Inflammatory macrophage (primary cell): Measurements from ENCODE around the gene CAD.
"Not testable (repeated sequence)": the region's sequence is repeated elsewhere in the genome, so short reads cannot be mapped to it uniquely, and the experiment has no call there.

Experiments used
- DNase-seq, 2 donors: peaks; one replicate each; pipeline ENCODE4 v3.0.0-alpha.2; 2020 to 2022
- total RNA-seq, 18 experiments: gene quantifications; one replicate each; lab custom pipeline; 2026; ENCODE audit warnings: mixed read lengths in 6 of 18, inconsistent platforms in 2 of 18; lab: John Stamatoyannopoulos, UW

Gene CAD
- 11.8 to 98.7 (median 46.9) reads per million in 18 experiments for total RNA-seq

DNA sequence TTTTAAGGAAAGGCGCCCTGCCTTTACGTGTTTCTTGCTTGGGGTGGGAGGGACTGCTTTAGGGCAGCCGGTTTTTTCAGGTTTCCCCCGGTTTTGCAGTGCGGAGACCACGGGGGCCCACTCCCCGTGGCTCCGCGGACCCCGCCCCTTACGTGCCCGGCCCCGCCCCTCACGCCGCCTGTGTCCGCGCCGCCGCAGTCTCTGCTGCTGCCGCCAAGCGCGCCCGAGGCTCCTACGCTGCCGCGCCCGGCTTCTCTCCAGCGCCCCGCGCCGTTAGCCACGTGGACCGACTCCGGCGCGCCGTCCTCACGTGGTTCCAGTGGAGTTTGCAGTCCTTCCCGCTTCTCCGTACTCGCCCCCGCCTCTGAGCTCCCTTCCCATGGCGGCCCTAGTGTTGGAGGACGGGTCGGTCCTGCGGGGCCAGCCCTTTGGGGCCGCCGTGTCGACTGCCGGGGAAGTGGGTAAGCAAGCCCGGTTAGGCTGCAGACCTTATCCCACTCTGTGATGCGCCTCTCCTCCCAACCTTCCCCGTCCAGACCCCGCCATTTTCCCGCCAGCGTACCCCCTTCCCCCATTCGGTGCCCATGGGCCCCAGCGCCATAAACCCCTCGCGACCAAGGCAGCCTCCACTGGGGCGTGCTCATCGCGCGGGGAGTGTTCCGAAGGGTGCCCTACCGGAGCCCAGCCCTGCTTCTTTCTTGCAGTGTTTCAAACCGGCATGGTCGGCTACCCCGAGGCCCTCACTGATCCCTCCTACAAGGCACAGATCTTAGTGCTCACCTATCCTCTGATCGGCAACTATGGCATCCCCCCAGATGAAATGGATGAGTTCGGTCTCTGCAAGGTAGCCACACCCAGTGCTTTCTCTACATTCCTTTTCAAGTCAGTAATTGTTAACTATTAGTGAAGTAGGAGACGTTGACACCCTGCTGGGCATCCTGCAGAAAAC lies at the start of gene CAD:
TSS of gene CAD (plus strand) at position 197 of the 949 bp plus-strand sequence. CDS start at position 380, 183 bp downstream.
- peak; percentile 92 to 96 for DNase-seq

GRCh38 chr2:27170581-27171337 lies 46.4 kb upstream of the CAD start:
- no peak for DNase-seq

DNA sequence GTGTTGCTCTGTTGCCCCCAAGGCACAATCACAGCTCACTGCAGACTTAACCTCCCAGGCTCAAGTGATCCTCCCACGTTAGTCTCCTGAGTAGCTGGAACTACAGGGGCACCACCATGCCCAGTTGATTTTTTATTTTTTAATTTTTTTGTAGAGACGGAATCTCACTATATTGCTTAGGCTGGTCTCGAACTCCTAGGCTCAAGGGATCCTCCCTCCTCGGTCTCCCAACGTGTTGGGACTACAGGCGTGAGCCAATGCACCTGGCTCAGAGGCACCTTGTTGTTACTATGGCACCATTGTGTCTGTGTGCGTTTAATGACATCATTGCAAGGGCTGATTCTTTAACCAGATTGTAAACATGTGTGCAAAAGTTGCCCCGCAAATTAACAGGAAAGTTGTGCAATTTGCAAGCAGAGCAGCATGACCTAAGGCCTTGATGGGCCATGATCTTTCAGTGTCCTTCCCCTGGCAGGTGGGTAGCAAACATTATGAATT lies 45.8 kb upstream of the CAD start:
- DNase-seq, result no peak

- no peak for DNase-seq
Measured at GRCh38 chr2:27174638-27175037, 42.5 kb upstream of the CAD start.

DNA sequence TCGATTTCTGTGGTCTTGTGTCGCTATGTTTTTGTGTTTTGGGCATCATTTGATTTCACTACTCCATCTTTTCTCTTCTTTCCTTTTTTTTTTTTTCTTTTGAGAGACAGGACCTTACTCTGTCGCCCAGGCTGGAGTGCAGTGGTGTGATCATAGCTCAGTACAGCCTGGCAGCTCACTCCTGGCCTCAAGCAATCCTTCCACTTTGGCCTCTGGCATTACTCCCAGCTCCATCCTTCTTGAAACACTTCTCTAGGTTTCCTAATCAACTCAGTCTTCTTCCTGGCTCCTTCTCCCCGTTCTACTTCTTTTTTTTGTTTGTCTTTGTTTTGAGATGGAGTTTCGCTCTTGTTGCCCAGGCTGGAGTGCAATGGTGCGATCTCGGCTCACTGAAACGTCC lies 41.8 kb upstream of the CAD start:
- DNase-seq, result no peak

DNA sequence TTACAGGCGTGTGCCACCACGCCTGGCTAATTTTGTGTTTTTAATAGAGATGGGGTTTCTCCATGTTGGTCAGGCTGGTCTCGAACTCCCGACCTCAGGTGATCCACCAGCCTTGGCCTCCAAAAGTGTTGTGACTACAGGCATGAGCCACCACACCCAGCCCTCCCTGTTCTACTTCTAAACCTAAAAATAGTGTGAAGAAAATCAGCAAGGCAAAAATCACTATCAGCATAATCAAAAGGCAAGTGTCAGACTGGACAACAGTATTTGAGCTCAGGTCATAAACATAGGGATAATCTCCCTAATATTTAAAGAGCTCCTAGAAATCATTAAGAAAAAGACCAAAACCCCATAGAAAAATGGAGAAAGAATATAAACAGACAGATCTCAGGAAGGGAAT lies 41.4 kb upstream of the CAD start:
- DNase-seq, result not testable (repeated sequence)

DNA sequence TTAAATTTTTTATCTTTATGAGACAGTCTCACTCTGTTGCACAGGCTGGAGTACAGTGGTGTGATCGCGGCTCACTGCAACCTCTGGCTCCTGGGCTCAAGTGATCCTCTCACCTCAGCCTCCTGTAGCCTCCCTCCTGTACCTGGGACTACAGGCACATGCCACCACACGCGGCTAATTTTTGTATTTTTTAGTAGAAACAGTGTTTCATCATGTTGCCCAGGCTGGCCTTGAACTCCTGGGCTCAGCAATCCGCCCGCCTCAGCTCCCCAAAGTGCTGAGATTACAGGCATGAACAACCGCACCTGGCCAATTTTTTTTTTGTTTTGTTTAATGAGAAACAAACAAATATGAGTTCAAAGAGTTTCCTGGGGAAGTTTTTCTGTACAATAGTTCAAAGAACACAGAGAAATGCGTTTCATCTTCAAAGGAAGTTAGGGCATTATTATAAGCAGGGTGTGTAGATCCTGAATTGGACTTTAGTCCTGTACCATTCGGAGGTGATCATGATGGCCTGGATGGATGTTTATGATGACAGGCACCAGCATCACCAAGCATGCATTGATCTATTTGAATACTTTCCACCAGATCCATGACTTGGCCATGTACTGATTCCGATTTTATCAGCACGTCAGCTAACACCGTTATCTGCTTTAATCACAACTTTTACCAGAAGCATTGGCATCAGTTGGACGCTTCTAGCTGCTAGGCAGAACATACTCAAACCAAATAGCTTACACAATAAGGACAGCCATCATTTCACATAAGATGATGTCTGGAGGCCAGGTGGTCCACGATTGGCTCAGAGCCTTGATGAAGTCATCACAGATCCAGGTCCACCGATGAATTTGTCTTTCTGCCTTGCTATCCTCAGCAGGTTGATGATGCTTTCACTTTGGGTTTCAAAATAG lies 39.5 kb upstream of the CAD start:
- DNase-seq, result no peak

DNA sequence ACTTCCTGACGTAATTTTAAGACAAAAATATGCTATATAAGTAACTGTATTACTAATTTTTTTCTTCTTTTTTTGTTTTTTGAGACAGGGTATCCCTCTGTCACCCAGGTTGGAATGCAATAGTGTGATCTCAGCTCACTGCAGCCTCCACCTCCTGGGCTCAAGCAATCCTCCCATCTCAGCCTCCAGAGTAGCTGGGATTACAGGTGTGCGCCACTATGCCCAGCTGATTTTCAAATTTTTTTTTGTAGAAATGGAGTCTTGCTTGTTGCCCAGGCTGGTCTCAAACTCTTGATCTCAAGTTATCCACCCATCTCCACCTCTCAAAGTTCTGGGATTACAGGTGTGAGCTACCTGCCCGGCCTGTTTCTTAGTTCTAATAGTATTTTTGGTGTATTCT lies 38.7 kb upstream of the CAD start:
- no peak for DNase-seq

DNA sequence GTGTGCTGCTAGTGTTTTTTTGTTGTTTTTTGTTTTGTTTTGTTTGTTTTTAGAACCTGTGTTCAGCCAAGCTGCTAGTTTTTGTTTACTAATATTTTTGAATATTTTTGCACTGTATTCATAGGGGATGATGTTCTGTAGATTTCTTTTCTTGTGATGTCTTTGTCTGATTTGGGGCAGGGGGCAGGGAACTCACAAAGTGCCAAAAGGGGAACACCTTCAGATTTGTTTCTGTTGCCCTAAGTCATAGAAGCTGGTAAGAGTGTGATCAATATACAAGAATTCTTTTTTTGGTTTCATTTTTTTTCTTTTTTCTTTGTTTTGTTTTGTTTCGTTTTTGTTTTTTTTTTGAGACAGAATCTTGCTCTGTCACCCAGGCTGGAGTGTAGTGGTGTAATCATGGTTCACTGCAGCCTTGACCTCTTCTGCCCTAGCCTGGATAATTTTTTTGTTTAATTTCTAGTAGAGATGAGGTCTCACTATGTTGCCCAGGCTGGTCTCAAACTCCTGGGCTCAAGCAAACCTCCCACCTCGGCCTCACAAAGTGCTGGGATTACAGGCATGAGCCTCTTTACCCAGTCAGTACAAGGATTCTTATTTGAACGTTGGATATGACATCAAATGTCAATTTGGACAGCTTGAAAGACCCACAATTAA lies 37.7 kb upstream of the CAD start:
- no peak for DNase-seq

GRCh38 chr2:27182346-27182745 lies 34.8 kb upstream of the CAD start:
- DNase-seq, result no peak

DNA sequence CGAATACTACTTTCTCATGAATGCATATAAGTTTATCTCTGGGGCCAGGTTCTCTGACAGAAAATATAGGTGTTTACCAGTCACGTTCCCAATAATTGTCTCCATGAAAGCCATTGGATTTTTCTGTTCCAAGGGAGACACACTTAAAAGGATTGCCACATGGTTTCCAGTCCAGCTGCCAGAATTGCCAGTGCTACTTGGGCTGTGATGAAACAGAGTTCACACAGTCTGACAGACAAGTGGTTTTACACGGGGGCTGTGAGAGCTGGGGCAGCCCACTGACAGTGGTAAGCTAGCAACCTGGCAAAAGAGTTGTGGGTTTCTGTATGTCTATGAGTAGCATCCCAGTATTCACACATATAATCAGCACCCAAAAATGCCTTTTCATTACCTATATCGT lies 33.1 kb upstream of the CAD start:
- DNase-seq, result peak in 1 of 2 donors; percentile 9

GRCh38 chr2:27185331-27186026 lies 31.7 kb upstream of the CAD start:
- peak; percentile 93 to 95 for DNase-seq

- DNase-seq, result no peak
Measured at GRCh38 chr2:27186613-27187345, 30.4 kb upstream of the CAD start.

- DNase-seq, result no peak
Measured at GRCh38 chr2:27189989-27190388, 27.2 kb upstream of the CAD start.

DNA sequence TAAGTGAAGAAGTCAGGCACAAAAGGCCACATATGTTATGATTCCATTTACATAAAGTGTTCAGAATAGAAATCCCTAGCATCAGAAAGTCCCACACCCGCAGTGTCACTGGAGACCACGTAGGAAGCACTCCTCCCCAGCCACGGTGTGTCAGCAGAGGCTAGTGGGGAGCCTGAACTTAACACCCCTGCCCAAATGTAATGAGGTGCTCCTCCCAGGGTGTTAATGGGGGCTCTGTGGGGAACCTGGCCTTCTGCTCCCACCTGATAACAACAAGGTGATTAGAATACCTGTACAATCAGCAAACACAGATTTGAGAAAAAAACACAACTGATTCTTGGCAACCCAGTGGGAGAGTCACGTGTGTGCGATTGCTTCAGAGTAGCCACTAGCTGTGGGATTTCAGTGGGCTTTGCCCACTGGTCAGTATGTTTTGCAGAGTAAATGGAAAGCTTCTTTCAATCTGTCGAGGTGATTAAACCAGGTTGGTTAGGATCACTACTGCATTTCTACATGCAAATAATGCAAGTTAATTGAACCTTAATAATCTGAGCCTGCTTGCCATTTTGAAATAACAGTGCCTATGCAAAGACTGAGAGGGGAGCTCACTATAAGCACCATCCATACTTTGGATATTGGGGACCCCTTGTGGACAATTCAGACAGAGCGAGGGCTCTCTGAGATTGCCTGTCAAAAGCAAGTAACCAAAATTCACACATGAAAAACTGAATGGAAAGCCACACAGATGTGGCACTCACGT lies 25.9 kb upstream of the CAD start:
- peak; percentile 82 to 84 for DNase-seq

DNA sequence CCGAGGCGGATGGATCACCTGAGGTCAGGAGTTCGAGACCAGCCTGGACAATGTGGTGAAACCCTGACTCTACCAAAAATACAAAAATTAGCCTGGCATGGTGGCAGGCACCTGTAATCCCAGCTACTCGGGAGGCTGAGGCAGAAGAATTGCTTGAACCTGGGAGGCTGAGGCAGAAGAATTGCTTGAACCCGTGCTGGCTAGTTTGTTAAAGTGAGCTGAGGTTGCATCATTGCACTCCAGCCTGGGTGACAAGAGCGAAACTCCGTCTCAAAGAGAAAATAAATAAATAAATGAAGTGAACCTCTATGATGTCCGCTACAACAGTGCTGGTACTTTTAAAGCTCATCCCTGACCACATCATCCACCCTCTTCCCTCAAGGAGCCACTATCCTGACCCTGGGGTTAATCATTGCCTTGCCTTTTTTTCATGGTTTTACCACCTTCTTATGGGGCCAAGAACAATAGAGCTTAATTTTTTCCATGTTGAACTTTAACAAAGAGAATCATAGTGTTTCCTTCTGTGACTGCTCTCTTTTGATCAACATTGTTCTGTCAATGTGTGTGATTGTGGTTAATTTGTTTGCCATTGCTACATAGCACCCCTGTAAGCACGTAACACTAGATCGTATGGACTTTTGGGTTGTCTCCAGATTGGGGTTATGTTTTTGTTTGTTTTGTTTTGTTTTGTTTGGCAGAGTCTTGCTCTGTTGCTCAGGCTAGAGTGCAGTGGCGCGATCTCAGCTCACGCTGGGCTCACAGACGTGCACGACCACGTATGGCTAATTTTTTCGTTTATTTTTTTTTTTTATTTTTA lies 22.4 kb upstream of the CAD start:
- no peak for DNase-seq

DNA sequence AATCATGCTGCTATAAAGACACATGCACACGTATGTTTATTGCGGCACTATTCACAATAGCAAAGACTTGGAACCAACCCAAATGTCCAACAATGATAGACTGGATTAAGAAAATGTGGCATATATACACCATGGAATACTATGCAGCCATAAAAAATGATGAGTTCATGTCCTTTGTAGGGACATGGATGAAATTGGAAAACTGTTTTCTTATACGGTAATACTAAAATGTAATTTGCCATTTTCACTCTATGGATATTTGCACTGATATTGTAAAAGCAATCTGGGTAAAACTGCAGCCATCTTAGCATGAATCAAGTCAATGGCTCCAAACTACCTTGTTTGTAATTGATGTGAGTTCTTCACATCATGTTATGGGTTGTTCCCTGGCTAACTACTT lies 21.4 kb upstream of the CAD start:
- not testable (repeated sequence) for DNase-seq

- not testable (repeated sequence) for DNase-seq
Measured at GRCh38 chr2:27198068-27198467, 19.1 kb upstream of the CAD start.

DNA sequence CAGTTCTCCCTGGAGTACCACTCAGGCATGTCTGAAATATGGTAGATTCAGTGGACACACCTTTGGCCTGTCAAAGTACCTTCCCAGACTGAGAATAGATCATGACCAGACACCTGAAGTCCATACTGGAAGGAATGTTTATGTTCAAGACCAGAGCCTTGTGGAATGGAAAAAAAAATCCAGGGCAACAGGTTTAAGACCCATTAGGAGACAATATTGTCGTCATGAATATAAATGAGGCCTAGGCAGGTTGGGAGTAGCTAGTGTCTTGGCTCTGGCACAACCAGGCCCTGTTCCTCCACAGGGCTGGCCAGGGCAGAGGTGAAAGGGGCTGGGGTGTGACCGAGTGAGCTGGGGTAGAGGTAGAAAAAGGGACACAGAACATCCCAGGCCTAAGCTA lies 18.5 kb upstream of the CAD start:
- no peak for DNase-seq
